ENCODE measurements around the gene ZFP36L1.

Gene ZFP36L1

DNA sequence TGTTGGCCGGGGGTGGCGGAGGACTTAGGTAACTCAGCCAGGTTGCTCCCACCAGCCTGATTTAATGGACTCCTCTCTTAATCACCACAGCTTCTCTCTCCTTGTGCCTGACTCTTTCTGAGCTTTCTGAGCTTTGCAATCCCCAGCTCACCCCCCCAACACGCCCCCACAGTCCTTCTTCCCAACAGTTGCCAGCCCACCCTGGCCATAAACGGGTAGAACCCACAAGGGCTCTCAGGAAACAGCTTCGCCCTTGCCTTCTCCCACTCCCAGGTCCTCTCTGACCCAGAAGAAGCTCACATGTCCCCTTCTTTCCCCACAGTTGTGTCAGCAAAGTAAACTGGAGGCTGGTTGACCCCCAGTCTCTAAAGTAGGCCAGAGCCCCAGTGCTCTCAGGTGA, 32.9 kb downstream of the ZFP36L1 start:
- TF ChIP-seq, protein P1, sequence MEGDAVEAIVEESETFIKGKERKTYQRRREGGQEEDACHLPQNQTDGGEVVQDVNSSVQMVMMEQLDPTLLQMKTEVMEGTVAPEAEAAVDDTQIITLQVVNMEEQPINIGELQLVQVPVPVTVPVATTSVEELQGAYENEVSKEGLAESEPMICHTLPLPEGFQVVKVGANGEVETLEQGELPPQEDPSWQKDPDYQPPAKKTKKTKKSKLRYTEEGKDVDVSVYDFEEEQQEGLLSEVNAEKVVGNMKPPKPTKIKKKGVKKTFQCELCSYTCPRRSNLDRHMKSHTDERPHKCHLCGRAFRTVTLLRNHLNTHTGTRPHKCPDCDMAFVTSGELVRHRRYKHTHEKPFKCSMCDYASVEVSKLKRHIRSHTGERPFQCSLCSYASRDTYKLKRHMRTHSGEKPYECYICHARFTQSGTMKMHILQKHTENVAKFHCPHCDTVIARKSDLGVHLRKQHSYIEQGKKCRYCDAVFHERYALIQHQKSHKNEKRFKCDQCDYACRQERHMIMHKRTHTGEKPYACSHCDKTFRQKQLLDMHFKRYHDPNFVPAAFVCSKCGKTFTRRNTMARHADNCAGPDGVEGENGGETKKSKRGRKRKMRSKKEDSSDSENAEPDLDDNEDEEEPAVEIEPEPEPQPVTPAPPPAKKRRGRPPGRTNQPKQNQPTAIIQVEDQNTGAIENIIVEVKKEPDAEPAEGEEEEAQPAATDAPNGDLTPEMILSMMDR (conservative IDR thresholded peaks at IDR 0.05; ENCODE audit: low read depth, low read length) = no peak
- no peak overlapping the region for H3K4me3 ChIP-seq (ENCODE audit: low read length)

DNA sequence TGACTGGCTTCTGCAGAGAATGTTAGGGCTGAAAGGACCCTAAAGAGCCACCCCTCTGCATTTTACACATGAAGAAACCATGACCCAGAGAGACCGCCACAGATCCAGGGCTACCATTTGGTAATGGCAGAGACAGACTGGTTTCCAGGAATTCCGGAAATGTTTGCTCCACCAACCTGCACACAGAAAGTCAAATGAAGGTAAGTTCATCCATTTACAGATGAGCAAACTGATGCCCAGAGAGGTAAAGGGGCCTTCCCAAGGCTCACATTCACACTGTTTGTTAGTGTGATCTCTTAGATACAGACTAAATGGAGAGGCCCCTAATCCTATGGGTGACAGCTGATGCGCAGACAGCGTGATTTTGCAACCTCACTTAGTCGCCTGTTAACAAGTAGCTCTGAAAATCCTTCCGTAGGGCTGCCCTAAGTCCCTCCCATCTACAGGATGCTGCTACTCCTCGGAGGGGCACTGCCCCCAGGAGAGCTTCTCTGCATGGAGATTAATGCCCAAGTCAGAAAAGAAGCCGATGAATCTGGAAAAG, 33.8 kb downstream of the ZFP36L1 start:
- DNase-seq (ENCODE audit: low read depth) = no peak
- TF ChIP-seq, protein P1 (conservative IDR thresholded peaks at IDR 0.05; ENCODE audit: low read depth, low read length) = no peak

More for the DNA sequence above, 32.9 kb downstream of the ZFP36L1 start:
- DNase-seq (ENCODE audit: low read depth) = no peak

DNA sequence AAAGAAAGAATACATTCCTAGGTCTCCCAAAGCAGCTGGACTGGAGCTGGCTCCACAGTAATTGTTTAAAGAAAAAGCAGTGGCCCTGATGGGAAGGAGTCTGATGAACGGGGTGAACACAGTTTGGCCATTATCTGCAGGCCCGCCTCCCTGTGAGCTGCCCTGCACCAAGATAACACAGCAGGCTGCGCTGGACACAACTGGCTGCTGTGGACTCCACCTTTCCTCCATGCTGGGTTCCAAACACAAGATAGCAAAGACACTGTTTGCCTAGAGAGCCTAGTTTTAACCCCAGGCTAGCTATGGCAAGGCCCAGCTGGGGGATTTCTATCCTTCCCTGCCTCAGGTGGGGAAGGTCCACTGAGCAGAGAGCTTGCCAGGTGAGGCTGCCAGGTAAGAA, 34.6 kb downstream of the ZFP36L1 start:
- TF ChIP-seq, protein P1 (conservative IDR thresholded peaks at IDR 0.05; ENCODE audit: low read depth, low read length) = no peak
- no peak for DNase-seq (ENCODE audit: low read depth)
- no peak overlapping the region for H3K4me3 ChIP-seq (ENCODE audit: low read length)

More for the DNA sequence above, 33.8 kb downstream of the ZFP36L1 start:
- H3K4me3 ChIP-seq (ENCODE audit: low read length) = no peak overlapping the region

DNA sequence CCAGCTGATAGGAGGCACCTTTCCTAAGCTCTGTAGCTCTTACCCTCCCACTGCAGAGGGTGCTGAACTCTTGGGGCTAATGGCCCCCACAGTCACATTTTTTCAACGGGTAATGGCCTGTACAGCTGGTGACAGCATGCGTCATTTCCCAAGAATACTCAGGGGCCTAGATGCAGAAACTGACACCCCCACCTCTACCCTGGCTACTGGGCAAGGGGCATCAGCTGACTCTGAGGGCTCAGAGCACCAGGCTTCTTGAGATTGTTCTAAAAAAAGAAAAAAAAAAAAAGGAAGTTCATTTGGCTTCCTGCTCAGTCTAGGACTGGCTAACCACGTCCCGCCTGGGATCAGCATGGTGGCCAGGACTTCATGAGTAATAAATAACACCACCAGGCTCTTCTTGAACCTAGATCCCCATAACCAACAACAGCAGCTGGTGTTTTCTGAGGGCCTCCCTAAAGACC, 35.2 kb downstream of the ZFP36L1 start:
- peak; percentile 81 for DNase-seq (ENCODE audit: low read depth)
- no peak overlapping the region for H3K4me3 ChIP-seq (ENCODE audit: low read length)
- TF ChIP-seq, protein P1 (conservative IDR thresholded peaks at IDR 0.05; ENCODE audit: low read depth, low read length) = no peak

DNA sequence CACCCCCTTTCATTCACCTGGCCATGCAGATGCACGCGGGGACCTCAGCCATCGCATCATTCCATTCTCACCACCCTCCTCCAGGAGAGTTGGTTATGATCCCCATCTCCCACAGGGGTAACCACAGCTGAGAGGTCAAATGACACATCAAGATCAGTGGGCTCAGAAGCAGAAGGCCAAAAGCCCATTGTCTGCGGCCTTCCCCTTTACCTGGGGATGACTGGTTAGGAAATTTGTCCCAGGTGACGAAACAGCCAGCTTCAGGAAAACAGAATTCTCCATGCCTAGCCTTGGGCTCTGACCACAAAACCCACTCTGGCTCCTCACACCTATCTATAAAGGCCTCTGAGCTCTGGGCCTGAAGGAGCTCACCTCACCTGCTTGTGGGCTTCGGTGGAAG, 36.1 kb downstream of the ZFP36L1 start:
- H3K4me3 ChIP-seq (ENCODE audit: low read length) = no peak overlapping the region
- TF ChIP-seq, protein P1 (conservative IDR thresholded peaks at IDR 0.05; ENCODE audit: low read depth, low read length) = no peak
- DNase-seq (ENCODE audit: low read depth) = no peak

DNA sequence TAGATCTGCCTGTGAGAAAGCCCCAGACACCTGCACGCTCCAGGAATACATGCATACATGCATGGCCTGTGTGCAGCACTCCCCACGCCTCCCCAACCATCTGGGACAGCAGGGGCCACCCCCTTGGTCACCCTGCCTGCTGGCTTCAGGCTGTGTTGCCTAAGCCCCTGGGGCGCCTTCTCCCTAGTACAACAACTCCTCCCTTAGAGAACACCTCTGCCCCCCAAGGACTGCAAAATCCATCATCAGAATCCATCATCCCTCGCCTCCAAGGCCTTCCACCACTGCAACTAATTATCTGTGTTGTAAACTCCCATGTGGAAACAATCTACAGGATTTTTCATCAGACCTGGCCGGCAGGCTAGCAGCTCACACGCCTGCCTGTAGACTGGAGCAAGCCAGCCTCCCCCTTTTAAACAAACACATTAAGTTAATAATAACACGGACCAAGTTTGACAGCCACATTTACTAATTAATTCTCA, 36.8 kb downstream of the ZFP36L1 start:
- TF ChIP-seq, protein P1 (conservative IDR thresholded peaks at IDR 0.05; ENCODE audit: low read depth, low read length) = no peak
- no peak overlapping the region for H3K4me3 ChIP-seq (ENCODE audit: low read length)
- no peak for DNase-seq (ENCODE audit: low read depth)

DNA sequence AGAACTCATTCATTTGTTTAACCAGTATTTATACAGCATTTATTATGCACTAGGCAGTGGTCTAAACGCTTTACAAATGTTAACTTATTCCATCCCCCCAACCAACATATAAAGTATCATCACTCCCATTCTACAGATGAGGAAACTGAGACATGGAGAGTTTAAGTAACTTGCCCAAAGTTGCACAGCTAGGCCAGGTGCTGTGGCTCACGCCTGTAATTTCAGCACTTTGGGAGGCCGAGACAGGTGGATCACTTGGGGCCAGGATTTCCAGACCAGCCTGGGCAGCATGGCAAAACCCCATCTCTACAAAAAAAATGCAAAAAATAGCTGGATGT, 37.9 kb downstream of the ZFP36L1 start:
- TF ChIP-seq, protein P1 (conservative IDR thresholded peaks at IDR 0.05; ENCODE audit: low read depth, low read length) = no peak
- DNase-seq (ENCODE audit: low read depth) = no peak
- H3K4me3 ChIP-seq (ENCODE audit: low read length) = no peak overlapping the region

All from retinal pigment epithelial cell (primary cell).